ENCODE results near the gene ARHGEF2. TPM values are rescaled to one million over a fixed set of nuclear protein-coding genes. Genes with fewer than 3 reads are reported as not detected.

ARHGEF2 gene
- polyA plus RNA-seq, 3 donors = 15.4 to 271 (median 18.6) TPM

GRCh38 chr1:155904261-155904660, 74.1 kb downstream of the ARHGEF2 start:
- Histone ChIP-seq H3K27ac (ENCODE audit: low read depth in 1 of 2, low read length in 2 of 2) (no peak overlapping the region), H3K9me3 (replicated peaks in 1 of 2; ENCODE audit: control insufficient read depth in 1 of 2, insufficient read depth in 1 of 2, low read length in 2 of 2) (no peaks in the 10 kb centered on the region), H3K36me3 (replicated peaks in 1 of 2; ENCODE audit: control insufficient read depth in 1 of 2, insufficient read depth in 2 of 2, low read length in 2 of 2) (peaks cover 80 to 96% of the 10 kb centered on the region in 2 donors), H3K4me3 (replicated peaks in 1 of 3; ENCODE audit: low read depth in 2 of 3, low read length in 3 of 3) (no peak overlapping the region), H2AFZ (ENCODE audit: insufficient read depth, low read depth, low read length, poor library complexity, severe bottlenecking) (no peak overlapping the region), H3K9ac (ENCODE audit: insufficient read depth, low read length, poor library complexity, severe bottlenecking) (no peak overlapping the region), H3K79me2 (ENCODE audit: insufficient read depth, low read length) (peaks cover 41% of the 10 kb centered on the region), H4K20me1 (ENCODE audit: insufficient read depth, low read length) (peaks cover 81% of the 10 kb centered on the region), H3K27me3 (ENCODE audit: control insufficient read depth in 2 of 2, insufficient read depth in 2 of 2, low read length in 2 of 2) (no peaks in the 10 kb centered on the region), H3K4me2 (replicated peaks; ENCODE audit: extremely low read depth, low read length, poor library complexity, severe bottlenecking) (no peak overlapping the region), H3K4me1 (ENCODE audit: control insufficient read depth in 1 of 2, insufficient read depth in 2 of 2, low read length in 2 of 2) (peaks cover 2 to 3% of the 10 kb centered on the region in 2 donors)
- no peaks in the 10 kb centered on the region for H3K9me3 Mint-ChIP-seq
- TF ChIP-seq CTCF (IDR thresholded peaks at IDR 0.05) = no peak
- H3K36me3 Mint-ChIP-seq = peaks cover 67 to 96% of the 10 kb centered on the region in 2 donors
- no peaks in the 10 kb centered on the region for H3K27me3 Mint-ChIP-seq (ENCODE audit: low read depth in 3 of 3)
- no peak overlapping the region for H3K27ac Mint-ChIP-seq
- intact Hi-C loops (cut with micrococcal nuclease) = no loop called here
- H3K4me1 Mint-ChIP-seq = no peaks in the 10 kb centered on the region
- H3K4me3 Mint-ChIP-seq = no peak overlapping the region
- no peak for DNase-seq
- WGBS (ENCODE audit: insufficient coverage) = 100% methylated on average over 8 of the region's 12 CpGs

DNA sequence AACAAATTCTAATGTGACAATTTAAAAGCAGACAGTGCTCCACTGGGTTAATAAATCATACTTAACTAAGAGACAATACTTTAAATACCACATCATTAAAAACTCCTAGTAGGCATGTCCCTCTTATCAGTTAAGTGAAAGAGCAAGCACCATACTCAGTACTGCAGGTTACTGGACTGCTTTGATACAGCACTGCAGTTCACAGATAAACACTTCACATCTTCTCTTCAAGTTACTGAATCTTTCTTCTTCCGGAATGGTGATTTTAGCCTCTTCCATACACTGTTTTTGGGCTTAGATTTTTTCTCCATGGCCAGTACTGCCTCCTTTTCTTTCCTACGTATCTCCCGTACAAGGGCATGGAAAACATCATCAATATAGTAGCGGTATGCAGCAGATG, 78.2 kb downstream of the ARHGEF2 start:
- H3K4me1 ChIP-seq (ENCODE audit: control insufficient read depth in 1 of 2, insufficient read depth in 2 of 2, low read length in 2 of 2) = no peaks in the 10 kb centered on the region
- H3K4me3 ChIP-seq (replicated peaks in 1 of 3; ENCODE audit: low read depth in 2 of 3, low read length in 3 of 3) = no peak overlapping the region
- no peak for DNase-seq
- no peak overlapping the region for H3K4me2 ChIP-seq (replicated peaks; ENCODE audit: extremely low read depth, low read length, poor library complexity, severe bottlenecking)
- Mint-ChIP-seq H3K4me1 (no peaks in the 10 kb centered on the region), H3K4me3 (no peak overlapping the region), H3K27me3 (ENCODE audit: low read depth in 3 of 3) (no peaks in the 10 kb centered on the region), H3K36me3 (peaks cover 70 to 90% of the 10 kb centered on the region in 2 donors), H3K9me3 (no peaks in the 10 kb centered on the region), H3K27ac (no peak overlapping the region)
- H3K9me3 ChIP-seq (replicated peaks in 1 of 2; ENCODE audit: control insufficient read depth in 1 of 2, insufficient read depth in 1 of 2, low read length in 2 of 2) = no peaks in the 10 kb centered on the region
- no peak overlapping the region for H2AFZ ChIP-seq (ENCODE audit: insufficient read depth, low read depth, low read length, poor library complexity, severe bottlenecking)
- H3K9ac ChIP-seq (ENCODE audit: insufficient read depth, low read length, poor library complexity, severe bottlenecking) = no peak overlapping the region
- no peak for TF ChIP-seq CTCF (IDR thresholded peaks at IDR 0.05)
- intact Hi-C loops (cut with micrococcal nuclease) = no loop called here
- peaks cover 13% of the 10 kb centered on the region for H3K79me2 ChIP-seq (ENCODE audit: insufficient read depth, low read length)
- H3K36me3 ChIP-seq (replicated peaks in 1 of 2; ENCODE audit: control insufficient read depth in 1 of 2, insufficient read depth in 2 of 2, low read length in 2 of 2) = peaks cover 78 to 88% of the 10 kb centered on the region in 2 donors
- 100% methylated on average over 4 of the region's 4 CpGs for WGBS (ENCODE audit: insufficient coverage)
- no peak overlapping the region for H3K27ac ChIP-seq (ENCODE audit: low read depth in 1 of 2, low read length in 2 of 2)
- H3K27me3 ChIP-seq (ENCODE audit: control insufficient read depth in 2 of 2, insufficient read depth in 2 of 2, low read length in 2 of 2) = no peaks in the 10 kb centered on the region
- peaks cover 71% of the 10 kb centered on the region for H4K20me1 ChIP-seq (ENCODE audit: insufficient read depth, low read length)
